Activated naive CD4-positive, alpha-beta T cell treated with Interleukin-2 at 50 U/mL for 16 hours (primary cell): ENCODE data around the gene ASIC4.

ENCODE experiments used
- DNase-seq: peaks from one replicate; pipeline ENCODE4 v3.0.0-alpha.2; 2020

Gene ASIC4

GRCh38 chr2:219570924-219571310 is 56.6 kb downstream of the ASIC4 start:
- no peak for DNase-seq

DNA sequence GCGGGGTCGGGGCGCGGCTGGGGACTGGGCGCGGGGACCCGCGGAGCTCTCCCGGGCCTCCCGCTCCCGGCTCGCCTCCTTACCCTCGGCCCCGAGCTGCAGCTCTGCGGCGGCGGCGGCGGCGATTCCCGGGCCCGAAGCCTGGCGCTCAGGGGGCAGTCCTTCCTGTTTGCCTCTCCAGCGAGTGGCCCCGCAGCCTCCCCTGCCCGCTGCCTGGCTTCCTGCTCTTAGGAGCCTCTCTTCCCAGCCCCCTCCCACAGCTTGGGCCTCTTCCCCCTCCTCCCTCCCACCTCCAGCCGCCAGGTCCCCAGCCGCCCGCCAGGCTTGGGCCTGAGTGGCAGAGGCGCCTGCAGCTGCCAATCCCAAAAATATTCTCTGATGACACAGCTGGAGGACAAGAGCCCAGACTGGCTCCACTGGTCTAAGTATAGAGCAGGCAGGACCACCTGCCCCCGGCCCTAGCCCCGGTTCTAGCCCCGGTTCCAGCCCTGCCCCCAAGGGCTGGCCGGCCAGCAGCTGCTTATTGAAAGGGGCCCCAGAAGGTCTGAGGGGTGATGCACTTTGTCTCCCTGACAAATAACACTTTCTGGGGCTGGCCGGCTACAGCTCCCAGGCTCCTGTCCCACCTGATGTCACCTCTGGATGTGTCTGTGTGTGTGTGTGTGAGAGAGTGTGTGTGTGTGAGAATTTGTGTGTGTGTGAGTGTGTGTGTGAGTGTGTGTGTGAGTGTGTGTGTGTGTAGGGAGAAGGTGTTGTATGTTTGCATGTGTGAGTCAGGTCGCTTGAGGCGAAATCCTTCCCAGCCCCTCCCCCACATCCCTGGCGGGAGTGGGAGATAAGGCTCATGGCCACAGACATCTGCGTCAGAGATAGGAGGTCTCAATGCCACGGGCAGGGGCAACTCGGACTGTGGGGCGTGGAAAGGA is 57.3 kb downstream of the ASIC4 start, which contains the start of gene OBSL1:
OBSL1 (minus strand) TSS at position 229 of the 926 bp plus-strand sequence. CDS start 307 bp downstream, outside the sequence.
- DNase-seq = no peak

DNA sequence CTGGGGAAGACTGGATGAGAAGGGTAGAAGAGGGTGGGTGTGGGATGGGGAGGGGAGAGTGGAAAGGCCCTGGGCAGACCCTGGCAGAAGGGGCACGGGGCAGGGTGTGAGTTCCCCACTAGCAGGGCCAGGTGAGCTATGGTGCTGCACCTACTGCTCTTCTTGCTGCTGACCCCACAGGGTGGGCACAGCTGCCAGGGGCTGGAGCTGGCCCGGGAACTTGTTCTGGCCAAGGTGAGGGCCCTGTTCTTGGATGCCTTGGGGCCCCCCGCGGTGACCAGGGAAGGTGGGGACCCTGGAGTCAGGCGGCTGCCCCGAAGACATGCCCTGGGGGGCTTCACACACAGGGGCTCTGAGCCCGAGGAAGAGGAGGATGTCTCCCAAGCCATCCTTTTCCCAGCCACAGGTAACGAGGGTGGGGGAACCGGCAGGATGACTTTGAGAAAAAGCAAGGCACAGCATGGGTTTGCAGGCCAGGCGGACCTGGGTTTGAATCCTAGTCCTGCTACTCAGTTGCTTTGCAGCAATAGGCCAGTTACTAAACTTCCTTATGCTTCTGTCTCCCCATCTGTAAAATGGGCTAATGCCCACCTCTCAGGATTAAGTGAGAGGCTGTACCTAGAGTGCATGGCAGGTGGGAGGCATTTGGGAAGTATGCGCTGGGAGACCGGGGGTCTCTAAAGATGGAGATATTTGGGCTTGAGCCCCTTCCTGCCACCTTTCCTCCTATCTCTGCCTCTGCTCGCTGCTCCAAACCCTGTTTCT is 58.1 kb downstream of the ASIC4 start, which contains the start of gene INHA:
INHA (plus strand) TSS at position 74 of the 765 bp plus-strand sequence; CDS start at position 139, 65 bp downstream.
- no peak for DNase-seq

DNA sequence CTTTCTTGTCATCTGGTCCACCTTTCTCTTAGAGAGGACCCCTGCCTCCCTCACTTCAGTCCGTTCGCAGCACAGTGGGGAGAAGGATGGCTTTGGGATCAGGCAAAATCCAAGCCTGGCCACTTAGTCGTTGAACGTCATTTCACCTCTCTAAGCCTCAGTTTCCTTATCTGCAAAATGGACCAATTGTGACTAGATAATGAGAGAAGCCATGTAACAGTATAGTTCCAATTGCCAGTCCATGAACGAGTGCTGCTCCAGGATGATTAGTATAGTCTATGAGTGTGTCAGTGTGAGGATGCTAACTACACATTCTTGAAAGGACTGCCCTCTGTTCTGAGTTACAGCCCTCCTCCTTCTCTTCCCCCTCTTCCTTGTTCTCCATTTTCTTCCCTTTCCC is 58.9 kb downstream of the ASIC4 start:
- no peak for DNase-seq

- DNase-seq = no peak
Measured at GRCh38 chr2:219574484-219575311, 60.4 kb downstream of the ASIC4 start.

DNA sequence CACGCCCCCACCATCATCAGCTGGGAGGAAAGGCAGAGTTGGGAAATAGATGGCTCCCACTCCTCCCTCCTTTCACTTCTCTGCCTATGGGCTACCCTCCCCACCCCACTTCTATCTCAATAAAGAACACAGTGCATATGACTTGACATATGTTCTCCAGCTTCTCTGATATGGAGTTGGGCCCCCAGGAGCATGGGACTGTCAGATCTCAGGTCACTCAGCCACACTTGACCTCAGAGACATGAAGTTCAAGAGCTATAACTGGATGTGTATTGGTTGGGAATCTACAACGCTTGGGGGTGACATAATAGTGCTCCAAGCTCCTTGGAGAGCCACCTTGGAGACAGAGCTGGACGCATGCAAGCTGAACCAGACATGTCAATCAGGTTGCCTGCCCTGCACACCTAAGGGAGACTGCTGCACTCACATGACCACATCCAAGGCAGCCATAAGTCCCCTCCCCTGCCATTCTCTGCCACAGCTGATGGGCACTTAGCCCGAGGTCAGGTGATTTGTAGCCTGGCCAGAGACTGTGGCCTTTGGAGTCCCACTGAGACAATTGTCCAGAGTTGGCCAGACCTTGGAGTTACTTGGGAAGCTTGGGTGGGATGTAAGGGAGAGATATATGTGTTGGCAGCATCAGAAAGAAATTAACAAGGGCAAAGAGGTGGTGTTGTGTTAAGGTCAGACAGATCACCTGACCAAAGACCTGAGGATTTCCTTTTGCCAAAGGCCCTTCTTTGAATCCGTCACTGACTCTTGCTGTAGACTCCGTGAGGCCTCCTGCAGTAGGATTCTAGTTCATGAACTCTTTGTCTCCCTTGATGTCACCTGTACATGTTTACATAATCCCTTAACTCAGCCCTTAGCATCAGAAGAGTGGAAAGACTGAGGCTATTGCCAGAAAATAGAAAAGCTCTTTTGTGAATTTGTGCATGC is 61.6 kb downstream of the ASIC4 start:
- DNase-seq = no peak

DNA sequence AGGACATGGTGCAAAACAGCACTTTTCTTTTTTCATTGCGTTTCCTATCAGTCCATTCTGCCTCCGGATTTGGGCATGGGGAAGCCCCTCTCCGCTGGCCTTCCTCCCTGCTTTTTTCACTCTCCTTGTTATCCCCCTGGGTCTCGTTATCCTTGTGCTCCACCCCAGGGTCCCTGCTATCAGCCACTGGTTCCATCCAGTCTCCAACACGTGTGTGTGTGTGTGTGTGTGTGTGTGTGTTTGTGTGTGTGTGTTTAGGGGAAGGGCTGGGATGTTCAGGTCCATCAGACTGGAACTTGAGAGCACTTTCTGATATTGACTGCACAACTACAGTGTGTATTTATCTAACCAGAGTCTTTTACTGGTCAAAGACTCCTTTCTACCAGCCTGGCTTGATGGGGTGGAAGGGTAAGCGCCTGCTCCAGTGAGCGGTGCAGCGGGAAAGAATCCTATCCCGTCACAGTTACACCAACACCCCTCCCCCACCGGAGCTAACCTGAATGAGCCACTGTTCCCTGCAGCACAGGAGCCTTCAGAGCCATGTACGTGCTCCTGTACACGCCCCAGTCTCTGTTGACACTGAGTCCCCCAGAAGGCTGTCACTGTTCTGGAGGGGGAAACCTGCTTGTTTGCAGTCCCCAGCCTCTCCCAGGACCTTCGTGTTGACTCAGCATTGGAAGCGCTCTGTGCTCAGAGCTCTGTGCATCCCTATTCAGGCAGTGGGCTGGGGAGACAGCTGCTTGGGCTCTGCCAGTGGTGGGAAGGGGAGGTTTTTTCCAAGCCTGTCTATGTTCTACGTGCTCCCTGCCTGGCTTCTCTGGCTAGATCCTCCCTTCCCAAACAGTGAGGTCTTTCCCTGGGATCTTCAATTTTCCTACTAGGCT is 62.5 kb downstream of the ASIC4 start:
- no peak for DNase-seq

DNA sequence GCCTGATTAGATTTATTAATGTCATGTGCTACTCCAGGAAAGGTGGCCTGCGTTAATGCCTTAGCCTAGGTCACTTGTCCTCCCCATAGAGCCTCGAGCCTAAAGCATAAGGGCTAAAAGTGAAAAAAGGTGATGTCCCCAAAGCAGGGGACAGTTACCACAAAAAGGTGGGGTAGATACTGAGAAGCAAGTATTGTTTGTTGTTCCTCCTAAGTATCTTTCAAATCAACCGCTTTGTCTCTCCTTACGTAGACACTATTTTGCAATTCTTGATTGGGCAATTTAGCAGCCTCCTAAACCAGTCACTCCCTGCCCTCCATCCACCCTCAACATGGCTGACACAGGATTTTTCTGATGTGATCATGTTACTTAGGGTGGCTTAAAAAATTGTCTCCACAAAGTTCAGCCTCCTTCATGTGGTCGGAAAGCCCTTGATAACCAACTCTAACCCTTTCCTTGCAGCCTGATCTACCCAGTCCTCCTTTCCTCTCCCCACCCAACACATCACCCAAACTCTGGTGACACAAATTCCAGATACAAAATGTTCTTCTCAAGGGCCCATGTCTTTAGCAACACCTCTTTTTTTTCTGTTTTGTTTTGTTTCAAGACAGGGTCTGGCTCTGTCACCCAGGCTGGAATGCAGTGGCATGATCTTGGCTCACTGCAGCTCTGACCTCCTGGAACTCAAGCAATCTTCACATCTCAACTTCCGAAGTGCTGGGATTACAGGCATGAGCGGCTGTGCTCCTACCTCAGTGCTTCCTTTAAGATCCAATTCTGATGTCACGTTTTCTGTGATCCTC is 64.7 kb downstream of the ASIC4 start:
- DNase-seq = no peak

- no peak for DNase-seq
Measured at GRCh38 chr2:219581346-219581745, 67.1 kb downstream of the ASIC4 start.
